MM.1S (cell line): Measurements from ENCODE around the gene UACA.

Experiments used
- DNase-seq: peaks from one replicate; pipeline ENCODE4 v3.0.0-alpha.2; 2015
- H2AFZ ChIP-seq: fragments of 300-600 bp; sonication (generic); 2 replicates; pipeline ENCODE4 v1.6.0; 2016; ENCODE audit warnings: antibody characterized with exemption, low read length
- H3F3A ChIP-seq: fragments of 300-600 bp; sonication (generic); 2 replicates; pipeline ENCODE4 v1.6.1; 2016; ENCODE audit warnings: mild to moderate bottlenecking, antibody characterized with exemption, low read length, moderate library complexity, mixed read lengths; ENCODE audit not compliant: insufficient read depth
- H3K27ac ChIP-seq: fragments of 300-600 bp; sonication (generic); 2 replicates; pipeline ENCODE4 v1.5.1; 2016; ENCODE audit warnings: mild to moderate bottlenecking, low read length
- H3K27me3 ChIP-seq: fragments of 300-600 bp; sonication (generic); replicated peaks from 2 replicates; pipeline ENCODE4 v1.6.0; 2016; ENCODE audit warnings: low read length; ENCODE audit not compliant: insufficient read depth
- H3K36me3 ChIP-seq: fragments of 300-600 bp; sonication (generic); replicated peaks from 2 replicates; pipeline ENCODE4 v1.6.1; 2016; ENCODE audit warnings: mild to moderate bottlenecking, low read length, mixed read lengths; ENCODE audit not compliant: insufficient read depth
- H3K4me1 ChIP-seq: fragments of 300-600 bp; sonication (generic); 2 replicates; pipeline ENCODE4 v1.6.1; 2016; ENCODE audit warnings: low read length, mixed read lengths
- H3K4me2 ChIP-seq: fragments of 300-600 bp; sonication (generic); 2 replicates; pipeline ENCODE4 v1.6.0; 2016; ENCODE audit warnings: low read depth, low read length
- H3K4me3 ChIP-seq: fragments of 300-600 bp; sonication (generic); 2 replicates; pipeline ENCODE4 v1.5.1; 2016; ENCODE audit warnings: low read length, mixed read lengths
- H3K79me2 ChIP-seq: fragments of 300-600 bp; sonication (generic); 2 replicates; pipeline ENCODE4 v1.6.1; 2016; ENCODE audit warnings: mixed run types, low read length, mixed read lengths
- H3K9ac ChIP-seq: fragments of 300-600 bp; sonication (generic); 2 replicates; pipeline ENCODE4 v1.6.1; 2016; ENCODE audit warnings: low read length, mixed read lengths
- H3K9me2 ChIP-seq: fragments of 300-600 bp; sonication (generic); replicated peaks from 2 replicates; pipeline ENCODE4 v1.6.1; 2016; ENCODE audit warnings: mild to moderate bottlenecking, low read length, mixed read lengths; ENCODE audit not compliant: insufficient read depth
- H3K9me3 ChIP-seq: fragments of 300-600 bp; sonication (generic); replicated peaks from 2 replicates; pipeline ENCODE4 v1.6.1; 2016; ENCODE audit warnings: mild to moderate bottlenecking, low read length, mixed read lengths; ENCODE audit not compliant: insufficient read depth
- H4K20me1 ChIP-seq: fragments of 300-600 bp; sonication (generic); 2 replicates; pipeline ENCODE4 v1.6.1; 2016; ENCODE audit warnings: mild to moderate bottlenecking, low read length, moderate library complexity, mixed read lengths; ENCODE audit not compliant: insufficient read depth
- CTCF ChIP-seq: fragments of 300-600 bp; sonication (generic); IDR thresholded peaks from 2 replicates; pipeline ENCODE4 v1.5.1; 2016; ENCODE audit warnings: antibody characterized with exemption, low read length, mixed read lengths
- EZH2 ChIP-seq: fragments of 300-600 bp; sonication (generic); optimal IDR thresholded peaks from 2 replicates; pipeline ENCODE3; 2017; ENCODE audit warnings: low read depth, mild to moderate bottlenecking, antibody characterized with exemption, low read length, mixed read lengths
- EZH2phosphoT487 ChIP-seq: fragments of 300-600 bp; sonication (generic); IDR thresholded peaks from 2 replicates; pipeline ENCODE4 v1.6.1; 2018; ENCODE audit warnings: antibody characterized with exemption, low read length

The UACA gene

GRCh38 chr15:70715840-70716485, 47.4 kb downstream of the UACA start:
- TF ChIP-seq EZH2phosphoT487, result no peak
- TF ChIP-seq CTCF, result no peak
- TF ChIP-seq EZH2, result no peak
- Histone ChIP-seq H3K36me3 (no peaks in the 10 kb centered on the region), H4K20me1 (no peaks in the 10 kb centered on the region), H3K4me3 (no peak overlapping the region), H2AFZ (no peak overlapping the region), H3K4me1 (no peaks in the 10 kb centered on the region), H3K27ac (no peak overlapping the region), H3K4me2 (no peak overlapping the region), H3K27me3 (no peaks in the 10 kb centered on the region), H3K9me2 (no peaks in the 10 kb centered on the region), H3K9me3 (no peaks in the 10 kb centered on the region), H3F3A (no peaks in the 10 kb centered on the region), H3K9ac (no peak overlapping the region), H3K79me2 (no peaks in the 10 kb centered on the region)
- no peak for DNase-seq

GRCh38 chr15:70714565-70714964, 48.8 kb downstream of the UACA start:
- Histone ChIP-seq H3K9ac (no peak overlapping the region), H3K27me3 (no peaks in the 10 kb centered on the region), H3K4me1 (no peaks in the 10 kb centered on the region), H3K9me2 (no peaks in the 10 kb centered on the region), H3K4me3 (no peak overlapping the region), H3K27ac (no peak overlapping the region), H3K79me2 (no peaks in the 10 kb centered on the region), H3K4me2 (no peak overlapping the region), H4K20me1 (no peaks in the 10 kb centered on the region), H2AFZ (no peak overlapping the region), H3K9me3 (no peaks in the 10 kb centered on the region), H3F3A (no peaks in the 10 kb centered on the region), H3K36me3 (no peaks in the 10 kb centered on the region)
- DNase-seq, result no peak
- no peak for TF ChIP-seq CTCF
- TF ChIP-seq EZH2phosphoT487, result no peak
- no peak for TF ChIP-seq EZH2

GRCh38 chr15:70714015-70714414, 49.3 kb downstream of the UACA start:
- Histone ChIP-seq H2AFZ (no peak overlapping the region), H3K9ac (no peak overlapping the region), H3K4me2 (no peak overlapping the region), H3K9me2 (no peaks in the 10 kb centered on the region), H3K4me3 (no peak overlapping the region), H3K79me2 (no peaks in the 10 kb centered on the region), H4K20me1 (no peaks in the 10 kb centered on the region), H3K27ac (no peak overlapping the region), H3F3A (no peaks in the 10 kb centered on the region), H3K36me3 (no peaks in the 10 kb centered on the region), H3K4me1 (no peaks in the 10 kb centered on the region), H3K27me3 (no peaks in the 10 kb centered on the region), H3K9me3 (no peaks in the 10 kb centered on the region)
- no peak for DNase-seq
- no peak for TF ChIP-seq CTCF
